ENCODE results near the gene USP13. TPM values are rescaled to one million over a fixed set of nuclear protein-coding genes. Genes with fewer than 3 reads are reported as not detected.

The USP13 gene
- total and polyA plus RNA-seq, 10 of the 15 experiments (the other 5 are each of a cell fraction or from before 2014, with no cell fraction given), result 3.2 to 20.8 (median 9.0) TPM

DNA sequence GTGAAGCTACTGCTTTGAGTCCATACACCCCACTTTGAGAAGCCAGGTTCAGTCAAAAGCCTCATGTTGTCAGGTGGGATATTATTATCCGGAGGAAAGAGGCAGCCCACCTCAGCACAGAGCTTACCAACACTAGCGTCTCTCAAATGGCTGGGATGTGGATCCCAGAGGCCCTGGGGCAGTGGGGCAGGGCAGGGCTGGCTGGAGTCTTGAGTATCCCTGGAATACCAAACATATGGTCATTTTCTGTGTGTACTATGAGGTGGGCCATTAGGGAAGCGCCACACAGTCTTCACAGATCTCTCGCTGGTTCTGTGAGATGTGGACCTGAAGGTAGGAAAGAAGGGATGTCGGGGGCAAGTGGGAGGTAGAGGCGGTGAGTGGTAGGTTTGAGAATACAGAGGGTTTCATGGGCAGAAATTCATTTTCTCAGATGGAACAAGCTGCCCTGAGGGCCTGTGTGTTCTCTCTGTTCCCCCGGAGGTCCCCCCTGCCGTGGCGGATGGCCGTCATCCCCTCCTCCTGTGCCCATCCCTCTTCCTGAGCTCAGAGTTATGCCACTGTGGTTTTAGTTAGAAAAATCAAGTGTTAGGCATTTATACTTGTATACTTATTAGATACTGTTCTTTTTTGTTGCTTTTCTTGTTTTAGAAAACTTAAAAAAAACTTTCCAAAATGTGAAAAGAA lies 66.4 kb downstream of the USP13 start:
- FAIRE-seq, result no peak
- 96% methylated on average over 10 of the region's 10 CpGs for WGBS (ENCODE audit: insufficient coverage, insufficient replicate concordance, low lambda C conversion rate, missing lambda C conversion rate)

More for the DNA sequence above, 66.4 kb downstream of the USP13 start:
- Histone ChIP-seq H3K27ac (ENCODE audit: control insufficient read depth, insufficient read depth) (no peak overlapping the region), H3K4me1 (ENCODE audit: control insufficient read depth, insufficient read depth, low read length) (no peaks in the 10 kb centered on the region), H3K27me3 (replicated peaks in 1 of 2; ENCODE audit: control insufficient read depth in 2 of 2, insufficient read depth in 2 of 2, low read length in 1 of 2) (no peaks in the 10 kb centered on the region), H3K79me2 (ENCODE audit: control insufficient read depth, insufficient read depth, low read length) (no peaks in the 10 kb centered on the region), H3K9me3 (replicated peaks; ENCODE audit: control insufficient read depth, insufficient read depth, low read length) (no peaks in the 10 kb centered on the region), H4K20me1 (ENCODE audit: control insufficient read depth, insufficient read depth) (no peaks in the 10 kb centered on the region), H3K36me3 (ENCODE audit: control insufficient read depth in 2 of 2, insufficient read depth in 2 of 2, low read length in 1 of 2) (peaks cover 2 to 8% of the 10 kb centered on the region in 2 experiments), H3K4me2 (ENCODE audit: control insufficient read depth, insufficient read depth) (no peak overlapping the region), H2AFZ (ENCODE audit: control insufficient read depth, low read depth, low read length) (no peak overlapping the region), H3K9ac (ENCODE audit: control insufficient read depth, insufficient read depth, low read length) (no peak overlapping the region), H3K4me3 (no peak overlapping the region)
- ChIA-PET POLR2A (interaction anchor here (0.6 to 1.2 kb wide), 2 partner anchors 15 to 37 kb away, joined by 3 read pairs; no protein-coding TSS in a partner anchor), CTCF (interaction anchor here (1.3 kb wide), 1 partner anchor 69 kb away, joined by 4 read pairs; no protein-coding TSS in a partner anchor), SMC1A (ENCODE audit: uncharacterized antibody, unreplicated experiment) (interaction anchor here (0.7 kb wide), 1 partner anchor 19 kb away, joined by 3 read pairs; no protein-coding TSS in a partner anchor), RAD21 (ENCODE audit: unreplicated experiment) (no interaction called here)
- BruUV-seq (replicated peaks), result no TSS peak
- ATAC-seq (no peak), DNase-seq (ENCODE audit: low read depth, low spot score) (no peak)
- TF ChIP-seq, protein P1, sequence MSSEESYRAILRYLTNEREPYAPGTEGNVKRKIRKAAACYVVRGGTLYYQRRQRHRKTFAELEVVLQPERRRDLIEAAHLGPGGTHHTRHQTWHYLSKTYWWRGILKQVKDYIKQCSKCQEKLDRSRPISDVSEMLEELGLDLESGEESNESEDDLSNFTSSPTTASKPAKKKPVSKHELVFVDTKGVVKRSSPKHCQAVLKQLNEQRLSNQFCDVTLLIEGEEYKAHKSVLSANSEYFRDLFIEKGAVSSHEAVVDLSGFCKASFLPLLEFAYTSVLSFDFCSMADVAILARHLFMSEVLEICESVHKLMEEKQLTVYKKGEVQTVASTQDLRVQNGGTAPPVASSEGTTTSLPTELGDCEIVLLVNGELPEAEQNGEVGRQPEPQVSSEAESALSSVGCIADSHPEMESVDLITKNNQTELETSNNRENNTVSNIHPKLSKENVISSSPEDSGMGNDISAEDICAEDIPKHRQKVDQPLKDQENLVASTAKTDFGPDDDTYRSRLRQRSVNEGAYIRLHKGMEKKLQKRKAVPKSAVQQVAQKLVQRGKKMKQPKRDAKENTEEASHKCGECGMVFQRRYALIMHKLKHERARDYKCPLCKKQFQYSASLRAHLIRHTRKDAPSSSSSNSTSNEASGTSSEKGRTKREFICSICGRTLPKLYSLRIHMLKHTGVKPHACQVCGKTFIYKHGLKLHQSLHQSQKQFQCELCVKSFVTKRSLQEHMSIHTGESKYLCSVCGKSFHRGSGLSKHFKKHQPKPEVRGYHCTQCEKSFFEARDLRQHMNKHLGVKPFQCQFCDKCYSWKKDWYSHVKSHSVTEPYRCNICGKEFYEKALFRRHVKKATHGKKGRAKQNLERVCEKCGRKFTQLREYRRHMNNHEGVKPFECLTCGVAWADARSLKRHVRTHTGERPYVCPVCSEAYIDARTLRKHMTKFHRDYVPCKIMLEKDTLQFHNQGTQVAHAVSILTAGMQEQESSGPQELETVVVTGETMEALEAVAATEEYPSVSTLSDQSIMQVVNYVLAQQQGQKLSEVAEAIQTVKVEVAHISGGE (CRISPR knock-in tag; IDR thresholded peaks at IDR 0.05), result no peak
- no peak for TF ChIP-seq NR2F1 (conservative IDR thresholded peaks at IDR 0.05)
- no peak for TF ChIP-seq TCF3 (IDR thresholded peaks at IDR 0.05; ENCODE audit: borderline replicate concordance, insufficient read depth, low read depth, low read length)
- no peak for TF ChIP-seq ZNF384 (IDR thresholded peaks at IDR 0.05; ENCODE audit: borderline replicate concordance, low read depth, low read length)
- no peak for TF ChIP-seq ESRRA (IDR thresholded peaks at IDR 0.05; ENCODE audit: low read length)
- no peak for TF ChIP-seq WRNIP1 (IDR thresholded peaks at IDR 0.05; ENCODE audit: borderline replicate concordance, low read depth, low read length)
- TF ChIP-seq PAX8 (IDR thresholded peaks at IDR 0.05), result no peak
- no peak for TF ChIP-seq EP300 (IDR thresholded peaks at IDR 0.05; ENCODE audit: borderline replicate concordance in 1 of 2, control insufficient read depth in 1 of 2, low read depth in 2 of 2, low read length in 2 of 2)
- TF ChIP-seq, protein P2, sequence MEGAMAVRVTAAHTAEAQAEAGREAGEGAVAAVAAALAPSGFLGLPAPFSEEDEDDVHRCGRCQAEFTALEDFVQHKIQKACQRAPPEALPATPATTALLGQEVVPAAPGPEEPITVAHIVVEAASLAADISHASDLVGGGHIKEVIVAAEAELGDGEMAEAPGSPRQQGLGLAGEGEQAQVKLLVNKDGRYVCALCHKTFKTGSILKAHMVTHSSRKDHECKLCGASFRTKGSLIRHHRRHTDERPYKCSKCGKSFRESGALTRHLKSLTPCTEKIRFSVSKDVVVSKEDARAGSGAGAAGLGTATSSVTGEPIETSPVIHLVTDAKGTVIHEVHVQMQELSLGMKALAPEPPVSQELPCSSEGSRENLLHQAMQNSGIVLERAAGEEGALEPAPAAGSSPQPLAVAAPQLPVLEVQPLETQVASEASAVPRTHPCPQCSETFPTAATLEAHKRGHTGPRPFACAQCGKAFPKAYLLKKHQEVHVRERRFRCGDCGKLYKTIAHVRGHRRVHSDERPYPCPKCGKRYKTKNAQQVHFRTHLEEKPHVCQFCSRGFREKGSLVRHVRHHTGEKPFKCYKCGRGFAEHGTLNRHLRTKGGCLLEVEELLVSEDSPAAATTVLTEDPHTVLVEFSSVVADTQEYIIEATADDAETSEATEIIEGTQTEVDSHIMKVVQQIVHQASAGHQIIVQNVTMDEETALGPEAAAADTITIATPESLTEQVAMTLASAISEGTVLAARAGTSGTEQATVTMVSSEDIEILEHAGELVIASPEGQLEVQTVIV (IDR thresholded peaks at IDR 0.05; ENCODE audit: borderline replicate concordance, partially characterized antibody), result no peak
- TF ChIP-seq STAT1 (conservative IDR thresholded peaks at IDR 0.05), result no peak
- TF ChIP-seq NBN (IDR thresholded peaks at IDR 0.05), result no peak
- TF ChIP-seq MYB (IDR thresholded peaks at IDR 0.05; ENCODE audit: borderline replicate concordance, low read depth, low read length), result no peak
- TF ChIP-seq SMC3 (IDR thresholded peaks at IDR 0.05; ENCODE audit: borderline replicate concordance, low read length), result no peak
- TF ChIP-seq, protein P3, sequence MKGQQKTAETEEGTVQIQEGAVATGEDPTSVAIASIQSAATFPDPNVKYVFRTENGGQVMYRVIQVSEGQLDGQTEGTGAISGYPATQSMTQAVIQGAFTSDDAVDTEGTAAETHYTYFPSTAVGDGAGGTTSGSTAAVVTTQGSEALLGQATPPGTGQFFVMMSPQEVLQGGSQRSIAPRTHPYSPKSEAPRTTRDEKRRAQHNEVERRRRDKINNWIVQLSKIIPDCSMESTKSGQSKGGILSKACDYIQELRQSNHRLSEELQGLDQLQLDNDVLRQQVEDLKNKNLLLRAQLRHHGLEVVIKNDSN (IDR thresholded peaks at IDR 0.05; ENCODE audit: borderline replicate concordance, extremely low read length, insufficient read depth, low read depth, low read length), result no peak
- no peak for TF ChIP-seq RB1 (IDR thresholded peaks at IDR 0.05; ENCODE audit: borderline replicate concordance)
- TF ChIP-seq YY1 (IDR thresholded peaks at IDR 0.05; ENCODE audit: low read depth, low read length), result no peak
- no peak for TF ChIP-seq MEF2A (IDR thresholded peaks at IDR 0.05; ENCODE audit: insufficient read depth, low read depth, low read length)
- in situ Hi-C loops (cut with MboI), result no loop called here
- intact Hi-C loops (cut with micrococcal nuclease; ENCODE audit: unreplicated experiment), result no loop called here
